BJ (cell line): ENCODE results near the gene GPR84. TPM values are rescaled to one million over a fixed set of nuclear protein-coding genes. Genes with fewer than 3 reads are reported as not detected.

Source experiments
- CTCF ChIA-PET: fragments of 350-600 bp; formaldehyde crosslinking; extraction: SDS; loops from one replicate; lab custom pipeline; 2021; ENCODE audit warnings: antibody characterized with exemption, inconsistent platforms; lab: Yijun Ruan, JAX
- POLR2A ChIA-PET: fragments of 300-600 bp; sonication (Branson Sonifier 250); formaldehyde crosslinking; extraction: SDS; loops from one replicate; lab custom pipeline; 2021; ENCODE audit warnings: antibody characterized with exemption; lab: Charles Lee
- DNase-seq: peaks from one replicate; pipeline ENCODE4 v3.0.0-alpha.2; 2011; ENCODE audit warnings: low read depth
- H3K27me3 ChIP-seq: 2 replicates; pipeline ENCODE4 v1.6.0; 2011; ENCODE audit warnings: low read length; ENCODE audit not compliant: control insufficient read depth, insufficient read depth
- H3K36me3 ChIP-seq: 2 replicates; pipeline ENCODE4 v1.5.1; 2011; ENCODE audit warnings: low read length; ENCODE audit not compliant: control insufficient read depth, insufficient read depth
- H3K4me3 ChIP-seq: 2 replicates; pipeline ENCODE4 v1.5.1; 2011; ENCODE audit warnings: low read depth, mild to moderate bottlenecking, control low read depth, low read length
- polyA plus RNA-seq: library from polyadenylated mRNA; depleted of rRNA; stranded (reverse); fragments of >200 nt; gene quantifications from 2 replicates; pipeline ENCODE4 v1.2.3, GENCODE V29; 2011
- TF ChIP-seq, protein P1 (sequence below): IDR thresholded peaks from 2 replicates; pipeline ENCODE4 v1.5.1; 2011; ENCODE audit warnings: low read depth, mild to moderate bottlenecking, control low read depth, inconsistent platforms, low read length, moderate library complexity; ENCODE audit not compliant: insufficient read depth

GPR84 gene
- polyA plus RNA-seq, 1 experiment, result not detected

GRCh38 chr12:54341378-54342300 lies 22.6 kb downstream of the GPR84 start:
- Histone ChIP-seq H3K36me3 (peaks cover 19% of the 10 kb centered on the region), H3K27me3 (no peaks in the 10 kb centered on the region), H3K4me3 (no peak overlapping the region)
- TF ChIP-seq, protein P1, sequence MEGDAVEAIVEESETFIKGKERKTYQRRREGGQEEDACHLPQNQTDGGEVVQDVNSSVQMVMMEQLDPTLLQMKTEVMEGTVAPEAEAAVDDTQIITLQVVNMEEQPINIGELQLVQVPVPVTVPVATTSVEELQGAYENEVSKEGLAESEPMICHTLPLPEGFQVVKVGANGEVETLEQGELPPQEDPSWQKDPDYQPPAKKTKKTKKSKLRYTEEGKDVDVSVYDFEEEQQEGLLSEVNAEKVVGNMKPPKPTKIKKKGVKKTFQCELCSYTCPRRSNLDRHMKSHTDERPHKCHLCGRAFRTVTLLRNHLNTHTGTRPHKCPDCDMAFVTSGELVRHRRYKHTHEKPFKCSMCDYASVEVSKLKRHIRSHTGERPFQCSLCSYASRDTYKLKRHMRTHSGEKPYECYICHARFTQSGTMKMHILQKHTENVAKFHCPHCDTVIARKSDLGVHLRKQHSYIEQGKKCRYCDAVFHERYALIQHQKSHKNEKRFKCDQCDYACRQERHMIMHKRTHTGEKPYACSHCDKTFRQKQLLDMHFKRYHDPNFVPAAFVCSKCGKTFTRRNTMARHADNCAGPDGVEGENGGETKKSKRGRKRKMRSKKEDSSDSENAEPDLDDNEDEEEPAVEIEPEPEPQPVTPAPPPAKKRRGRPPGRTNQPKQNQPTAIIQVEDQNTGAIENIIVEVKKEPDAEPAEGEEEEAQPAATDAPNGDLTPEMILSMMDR, result no peak
- ChIA-PET POLR2A (interaction anchor here (1.1 kb wide), 1 partner anchor 61 kb away, joined by 3 read pairs; the partner anchor contains the start of gene HNRNPA1), CTCF (interaction anchor here (0.8 to 1.5 kb wide), 10 partner anchors 8 to 127 kb away, joined by 3 to 8 read pairs (median 3); partner anchors contain the start of gene COPZ1)
- DNase-seq, result no peak

GRCh38 chr12:54340846-54341245 lies 23.4 kb downstream of the GPR84 start:
- ChIA-PET CTCF (interaction anchor here (0.9 to 1.5 kb wide), 7 partner anchors 8 to 126 kb away, joined by 3 to 4 read pairs (median 3); partner anchors contain the start of gene COPZ1), POLR2A (no interaction called here)

DNA sequence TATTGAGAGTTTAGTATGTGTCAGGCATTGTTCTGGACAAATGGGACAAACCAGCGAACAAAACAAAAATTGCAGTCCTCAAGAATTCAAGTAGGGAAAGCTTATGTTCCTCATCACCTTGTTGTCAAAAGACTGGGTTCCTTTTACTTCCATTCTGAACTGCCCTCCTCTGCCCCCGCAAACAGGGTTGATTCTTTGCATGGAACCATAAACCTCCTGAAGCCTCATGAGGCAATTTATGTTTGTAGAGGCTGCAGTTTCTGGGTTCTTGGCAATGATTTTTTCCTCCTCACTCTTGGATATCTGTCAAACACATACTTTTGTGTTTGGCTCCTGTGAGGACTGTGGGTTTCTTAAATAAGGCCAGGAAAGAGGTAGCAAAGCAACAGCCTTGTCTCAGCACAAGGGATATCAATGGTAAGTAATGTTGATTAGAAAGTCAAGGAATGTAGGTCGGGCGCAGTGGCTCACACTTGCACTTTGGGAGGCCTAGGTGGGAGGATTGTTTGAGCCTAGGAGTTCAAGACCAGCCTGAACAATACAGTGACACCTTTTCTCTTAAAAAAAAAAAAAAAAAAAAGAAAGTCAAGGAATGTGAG lies 25.5 kb downstream of the GPR84 start:
- TF ChIP-seq, protein P1, result no peak
- ChIA-PET CTCF (interaction anchor here (1.0 to 12.1 kb wide), 7 partner anchors 13 to 131 kb away, joined by 3 to 114 read pairs (median 8); partner anchors contain the start of gene COPZ1), POLR2A (no interaction called here)
- DNase-seq, result no peak
- no peak overlapping the region for H3K4me3 ChIP-seq
- no peaks in the 10 kb centered on the region for H3K27me3 ChIP-seq
- peaks cover 14% of the 10 kb centered on the region for H3K36me3 ChIP-seq

More at GRCh38 chr12:54340846-54341245, 23.4 kb downstream of the GPR84 start:
- Histone ChIP-seq H3K27me3 (no peaks in the 10 kb centered on the region), H3K36me3 (peaks cover 19% of the 10 kb centered on the region), H3K4me3 (no peak overlapping the region)
- TF ChIP-seq, protein P1, result no peak
- DNase-seq, result no peak

DNA sequence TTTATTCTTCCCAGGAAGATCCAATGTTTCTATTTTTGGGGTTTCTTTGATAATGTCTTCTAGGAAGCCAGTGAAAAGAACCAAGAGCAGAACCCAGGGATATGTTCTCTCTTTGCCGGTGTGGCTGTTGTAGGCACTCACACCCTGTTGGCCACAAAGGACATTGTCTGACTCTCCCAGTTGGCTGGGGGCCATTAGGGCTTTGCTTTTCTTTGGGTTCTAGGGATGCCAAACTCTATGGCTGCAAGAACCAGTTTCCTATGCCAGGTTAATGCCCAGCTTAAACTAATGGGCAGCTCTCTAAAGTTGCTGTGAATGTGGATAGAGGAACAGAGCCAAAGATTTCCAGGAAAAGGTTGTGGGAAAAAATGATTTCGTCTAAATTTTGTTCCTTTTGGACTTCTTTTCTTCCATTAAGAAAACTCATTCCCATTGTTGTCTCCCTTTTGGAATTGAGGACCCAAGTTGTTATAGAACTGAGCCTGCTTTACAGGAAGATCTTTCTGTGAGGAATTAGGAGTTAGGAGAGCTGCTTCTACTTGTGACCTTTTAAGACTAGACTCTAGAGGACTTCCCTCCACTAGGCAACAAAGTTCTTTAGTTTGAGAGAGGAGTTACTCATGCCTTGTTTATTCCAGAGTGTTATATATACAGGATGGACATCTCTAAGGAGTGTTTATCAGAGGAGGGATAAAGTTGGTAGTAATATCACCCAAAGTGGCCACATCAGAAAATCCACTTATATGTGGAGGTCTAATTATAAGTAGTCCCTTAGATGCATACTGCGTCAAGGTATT lies 26.2 kb downstream of the GPR84 start:
- TF ChIP-seq, protein P1, result no peak
- ChIA-PET CTCF (interaction anchor here (0.8 to 12.1 kb wide), 14 partner anchors 9 to 137 kb away, joined by 3 to 114 read pairs (median 5); partner anchors contain the start of genes COPZ1 and NFE2), POLR2A (no interaction called here)
- no peaks in the 10 kb centered on the region for H3K27me3 ChIP-seq
- DNase-seq, result no peak
- no peak overlapping the region for H3K4me3 ChIP-seq
- peaks cover 14% of the 10 kb centered on the region for H3K36me3 ChIP-seq
